Activated CD8-positive, alpha-beta memory T cell treated with anti-CD3 and anti-CD28 coated beads, Interleukin-2, amount 50 U/mL, for 48 hours (primary cell): ENCODE data around the gene HIRA.
A peak's percentile ranks its signal among the peaks of the same experiment; 100 is the strongest.

Experiments
- DNase-seq: peaks from one replicate; pipeline ENCODE4 v3.0.0-alpha.2; 2020

The HIRA gene, protein sequence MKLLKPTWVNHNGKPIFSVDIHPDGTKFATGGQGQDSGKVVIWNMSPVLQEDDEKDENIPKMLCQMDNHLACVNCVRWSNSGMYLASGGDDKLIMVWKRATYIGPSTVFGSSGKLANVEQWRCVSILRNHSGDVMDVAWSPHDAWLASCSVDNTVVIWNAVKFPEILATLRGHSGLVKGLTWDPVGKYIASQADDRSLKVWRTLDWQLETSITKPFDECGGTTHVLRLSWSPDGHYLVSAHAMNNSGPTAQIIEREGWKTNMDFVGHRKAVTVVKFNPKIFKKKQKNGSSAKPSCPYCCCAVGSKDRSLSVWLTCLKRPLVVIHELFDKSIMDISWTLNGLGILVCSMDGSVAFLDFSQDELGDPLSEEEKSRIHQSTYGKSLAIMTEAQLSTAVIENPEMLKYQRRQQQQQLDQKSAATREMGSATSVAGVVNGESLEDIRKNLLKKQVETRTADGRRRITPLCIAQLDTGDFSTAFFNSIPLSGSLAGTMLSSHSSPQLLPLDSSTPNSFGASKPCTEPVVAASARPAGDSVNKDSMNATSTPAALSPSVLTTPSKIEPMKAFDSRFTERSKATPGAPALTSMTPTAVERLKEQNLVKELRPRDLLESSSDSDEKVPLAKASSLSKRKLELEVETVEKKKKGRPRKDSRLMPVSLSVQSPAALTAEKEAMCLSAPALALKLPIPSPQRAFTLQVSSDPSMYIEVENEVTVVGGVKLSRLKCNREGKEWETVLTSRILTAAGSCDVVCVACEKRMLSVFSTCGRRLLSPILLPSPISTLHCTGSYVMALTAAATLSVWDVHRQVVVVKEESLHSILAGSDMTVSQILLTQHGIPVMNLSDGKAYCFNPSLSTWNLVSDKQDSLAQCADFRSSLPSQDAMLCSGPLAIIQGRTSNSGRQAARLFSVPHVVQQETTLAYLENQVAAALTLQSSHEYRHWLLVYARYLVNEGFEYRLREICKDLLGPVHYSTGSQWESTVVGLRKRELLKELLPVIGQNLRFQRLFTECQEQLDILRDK

DNA sequence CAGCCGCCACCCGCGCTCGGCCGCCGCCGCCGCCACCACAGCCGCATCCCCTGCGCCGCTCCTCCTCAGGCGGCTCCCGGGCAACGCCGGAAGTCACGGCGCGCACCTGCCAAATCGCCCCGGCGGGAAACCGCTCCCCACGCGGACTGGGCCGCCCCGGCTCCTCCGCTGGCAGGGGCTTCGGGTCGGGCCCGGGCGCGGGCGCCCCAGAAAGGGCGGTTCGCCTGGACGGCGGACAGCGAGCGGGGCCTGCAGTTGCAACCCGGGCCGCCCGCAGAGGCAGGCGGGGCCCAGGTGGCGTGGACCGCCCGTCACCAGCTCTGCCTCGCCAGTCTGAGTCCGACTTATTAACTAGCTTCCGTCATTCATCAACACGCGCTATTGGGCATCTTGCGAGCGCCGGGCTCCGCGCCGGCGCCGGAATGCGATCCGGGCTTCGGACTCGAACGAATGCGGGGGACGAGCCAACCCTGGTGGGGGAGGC is at the start of gene HIRA:
Gene HIRA, minus strand, starts transcription at position 85 of the 484 bp plus-strand sequence. CDS start 257 bp downstream, outside the sequence.
- DNase-seq = peak; percentile 98

DNA sequence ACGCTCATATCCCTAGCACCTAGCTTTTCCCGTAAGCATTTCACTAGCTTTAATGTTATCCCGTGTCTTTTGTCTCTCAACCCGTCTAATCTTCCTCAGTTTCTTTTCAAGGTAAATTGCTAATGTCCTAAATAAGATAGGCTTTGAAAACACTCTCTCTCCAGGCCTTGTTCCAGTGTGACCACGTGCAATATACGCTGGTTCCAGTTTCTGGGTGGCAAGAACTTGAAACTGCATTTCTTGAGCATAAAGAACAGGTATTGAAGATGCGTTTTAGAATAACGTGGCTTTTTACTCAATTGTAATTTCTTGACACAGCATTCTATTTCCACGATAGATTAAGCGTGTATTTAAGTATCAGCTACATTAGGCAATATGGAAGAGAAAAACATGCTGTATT is 49.3 kb upstream of the HIRA start:
- no peak for DNase-seq

DNA sequence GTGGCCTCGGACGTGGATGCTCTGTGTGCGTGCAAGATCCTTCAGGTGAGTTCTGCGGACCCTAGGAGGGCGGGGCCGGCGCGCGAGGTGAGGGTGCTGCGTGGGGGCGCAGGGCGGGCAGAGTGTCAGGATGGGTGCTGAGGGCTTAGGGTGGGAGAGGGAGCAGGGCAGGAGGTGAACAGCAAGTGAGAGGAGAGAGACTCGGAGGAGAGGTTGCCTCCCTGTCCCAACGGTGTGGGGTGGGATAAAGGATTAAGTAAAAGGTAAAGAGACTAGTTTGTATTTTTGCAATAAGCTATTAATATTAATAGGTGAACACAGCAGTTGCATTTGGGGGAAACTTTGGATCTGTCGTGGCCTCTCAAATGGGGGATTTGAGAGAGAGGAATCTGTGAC is 48.6 kb upstream of the HIRA start:
- no peak for DNase-seq

DNA sequence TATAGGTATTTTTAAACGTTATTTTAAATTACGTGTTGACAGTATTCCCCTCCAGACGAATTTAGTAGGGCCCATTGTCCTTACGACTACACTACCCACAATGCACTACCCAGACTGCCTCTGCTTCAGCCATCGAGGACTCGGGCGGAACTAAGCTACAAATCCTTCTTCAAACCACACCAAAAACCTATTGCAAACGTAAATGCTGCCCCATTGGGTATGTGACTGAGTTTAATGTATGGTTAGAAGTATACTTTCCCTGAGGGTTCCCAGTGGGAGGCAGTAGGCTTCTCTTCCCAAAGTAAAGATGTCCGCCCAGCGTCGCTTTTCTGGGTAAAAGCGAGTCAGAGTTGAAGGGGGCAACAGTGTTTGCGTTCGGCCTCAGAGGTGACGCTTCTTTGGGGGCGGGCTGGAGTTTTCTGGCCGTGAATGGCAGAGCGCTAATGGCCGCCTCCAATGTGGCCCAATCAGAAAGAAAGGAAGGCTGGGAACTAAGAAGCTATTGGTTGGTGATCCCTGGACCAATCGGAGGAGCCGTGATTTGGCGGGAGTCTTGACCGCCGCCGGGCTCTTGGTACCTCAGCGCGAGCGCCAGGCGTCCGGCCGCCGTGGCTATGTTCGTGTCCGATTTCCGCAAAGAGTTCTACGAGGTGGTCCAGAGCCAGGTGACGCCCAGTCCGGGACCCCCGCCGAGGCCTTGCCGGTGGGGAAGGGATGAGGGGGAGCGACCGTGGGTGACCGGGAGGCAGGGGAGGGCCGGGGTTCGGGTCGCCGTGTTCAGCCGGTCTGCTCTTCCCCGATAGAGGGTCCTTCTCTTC is 48.0 kb upstream of the HIRA start, which contains the start of gene CDC45:
Gene CDC45, plus strand, starts transcription at position 566 of the 818 bp plus-strand sequence. Its CDS starts 49 bp downstream, at position 615.
- peak; percentile 92 for DNase-seq

DNA sequence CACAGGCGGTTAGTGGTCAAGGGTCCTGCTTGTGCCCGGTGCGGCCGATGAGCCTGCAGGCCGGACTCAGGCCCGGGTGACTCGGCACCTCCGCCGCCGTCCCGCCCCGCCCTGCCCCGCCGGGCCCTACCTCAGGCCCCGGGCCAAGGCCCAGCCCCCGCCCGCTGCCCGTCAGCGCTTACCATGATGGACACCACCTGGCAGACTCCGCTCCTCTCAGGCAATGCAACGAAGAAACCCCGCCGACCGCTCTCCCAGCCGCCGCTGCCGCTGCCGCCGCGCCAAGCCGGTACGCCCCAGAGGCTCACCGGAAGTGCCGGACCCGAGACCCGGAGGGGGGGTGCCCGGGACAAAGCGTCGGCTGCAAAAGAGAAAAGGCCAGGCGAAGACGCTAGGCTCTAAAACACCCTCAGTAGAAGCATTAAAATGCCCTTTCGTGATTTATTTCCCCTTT is 47.4 kb upstream of the HIRA start, which contains the start of gene UFD1:
Gene UFD1, minus strand, starts transcription at position 293 of the 454 bp plus-strand sequence. Its CDS starts 108 bp downstream, at position 185.
- DNase-seq = peak; percentile 92

DNA sequence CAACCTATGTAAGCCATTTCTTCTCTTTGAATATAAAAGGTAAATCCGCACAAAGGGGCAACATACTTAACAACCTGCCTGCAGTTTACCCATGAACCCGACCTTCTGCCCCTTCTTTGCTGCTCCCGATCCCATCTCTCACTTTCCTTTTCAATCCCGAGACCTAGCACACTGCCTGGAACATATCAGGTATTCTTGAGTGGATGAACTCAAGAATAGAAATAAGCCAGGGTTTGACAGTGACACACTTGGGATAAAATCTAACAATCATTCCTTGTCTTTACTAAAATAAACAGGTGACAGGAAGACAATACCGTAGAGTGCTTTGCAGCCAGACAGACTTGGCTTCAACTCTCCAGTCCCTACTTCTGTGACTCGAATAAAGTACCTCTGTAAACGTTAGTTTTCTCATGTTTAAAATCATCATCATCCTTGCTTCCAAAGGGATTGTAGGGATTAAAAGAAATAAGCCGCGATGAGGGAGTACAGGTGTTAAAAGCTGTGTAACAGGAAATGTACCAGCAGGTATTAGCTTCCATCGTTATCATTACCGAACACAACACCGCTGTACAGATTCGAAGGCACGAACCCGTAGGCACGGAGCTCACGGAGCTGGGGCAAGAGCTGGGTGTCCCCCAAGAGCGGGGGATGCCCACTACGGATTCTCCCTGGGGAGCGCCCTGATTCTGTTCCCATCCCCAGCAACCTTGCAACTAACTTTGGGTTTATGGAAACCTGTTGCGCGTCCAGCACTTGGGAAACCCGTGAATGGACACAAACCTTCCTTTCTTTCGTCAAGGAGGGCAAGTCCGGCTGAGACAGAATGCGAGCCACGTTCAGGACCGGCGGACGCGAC is 46.7 kb upstream of the HIRA start:
- DNase-seq = peak; percentile 39

DNA sequence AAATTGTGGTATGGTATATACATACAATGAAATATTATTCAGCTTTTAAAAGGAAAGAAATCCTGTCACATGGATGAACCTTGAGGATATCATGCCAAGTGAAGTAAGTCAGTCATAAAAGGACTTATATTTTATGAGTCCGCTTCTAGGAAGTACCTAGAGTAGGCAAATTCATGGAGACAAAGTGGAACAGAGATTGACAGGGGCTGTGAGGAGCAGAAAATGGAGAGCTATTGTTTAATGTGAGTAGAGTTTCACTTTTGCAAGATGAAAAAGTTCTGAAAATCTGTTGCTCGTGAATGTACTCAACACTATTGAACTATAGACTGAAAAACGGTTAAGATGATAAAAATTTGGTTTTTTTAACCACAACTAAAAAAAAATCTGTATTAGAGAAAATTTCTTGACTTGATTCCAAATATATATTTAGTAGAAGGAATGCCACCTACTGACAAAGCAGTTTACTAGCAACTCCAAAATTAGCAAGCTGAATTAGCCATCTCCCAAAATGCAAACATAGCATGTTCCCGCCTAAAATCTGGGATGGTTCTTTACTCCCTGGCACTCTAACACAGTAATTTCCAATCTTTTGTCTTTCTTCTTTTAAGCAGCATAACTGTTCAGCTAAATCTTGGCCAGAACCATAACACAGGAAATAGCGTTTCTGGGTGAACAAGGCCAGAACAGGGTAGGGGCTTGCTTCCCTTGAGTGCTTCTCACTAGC is 46.0 kb upstream of the HIRA start:
- peak; percentile 6 for DNase-seq

DNA sequence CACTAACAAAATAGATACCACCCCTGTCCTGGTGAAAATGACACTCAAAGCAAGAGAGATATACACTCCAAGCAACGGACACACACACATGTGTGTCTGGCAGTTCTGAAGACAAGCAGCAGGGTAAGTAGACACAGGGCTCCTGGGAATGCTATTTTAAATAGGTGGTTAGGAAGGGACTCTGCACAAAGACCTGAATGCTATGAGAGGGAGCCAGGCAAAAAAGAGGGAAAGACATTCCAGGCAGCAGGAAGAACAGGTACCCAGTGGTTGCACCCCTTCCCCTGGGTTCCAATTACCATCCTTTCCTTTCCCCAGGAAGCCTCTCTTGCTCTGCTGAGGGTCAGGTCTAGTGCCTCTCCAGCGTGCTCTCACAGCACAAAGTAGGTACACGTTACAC is 44.5 kb upstream of the HIRA start:
- DNase-seq = peak; percentile 20

DNA sequence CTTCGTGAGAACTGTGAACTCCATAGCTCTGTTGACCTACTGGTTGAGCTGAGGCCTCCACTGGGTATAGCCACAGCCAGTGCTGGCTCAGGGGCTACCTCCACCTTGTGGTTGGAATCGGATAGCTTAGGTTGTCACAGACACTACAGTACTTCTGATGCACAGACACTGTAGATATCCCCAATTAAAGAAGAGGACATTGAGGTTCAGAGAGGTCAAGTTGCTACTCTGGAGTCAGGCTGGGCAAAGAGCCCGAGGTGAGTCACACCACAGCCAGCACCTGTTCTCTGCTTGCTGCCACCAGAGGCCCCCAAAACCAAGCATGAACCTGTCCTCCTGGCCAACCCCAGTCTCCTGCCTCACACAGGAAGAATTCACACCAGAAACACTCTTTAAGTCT is 42.0 kb upstream of the HIRA start:
- DNase-seq = no peak

DNA sequence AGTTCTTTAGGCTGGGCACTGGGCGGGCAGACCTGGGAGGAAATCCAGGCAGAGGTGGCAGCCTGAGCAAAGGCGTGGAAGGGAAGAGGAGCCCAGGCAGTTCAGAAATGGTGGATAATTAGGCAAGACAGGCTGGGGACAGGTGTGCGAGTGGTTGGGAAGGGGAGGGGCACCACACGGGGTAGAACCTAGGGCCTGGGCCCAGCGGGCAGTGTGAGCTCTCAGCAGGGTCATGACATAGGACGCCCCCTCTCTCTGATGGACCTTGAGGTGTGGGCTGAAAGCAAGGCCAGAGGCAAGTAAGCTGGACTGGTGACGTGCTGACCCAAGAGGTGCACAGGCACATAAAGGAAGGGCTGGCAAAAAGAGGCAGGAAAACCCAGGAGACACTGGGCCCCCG is 40.7 kb upstream of the HIRA start:
- DNase-seq = peak; percentile 17

DNA sequence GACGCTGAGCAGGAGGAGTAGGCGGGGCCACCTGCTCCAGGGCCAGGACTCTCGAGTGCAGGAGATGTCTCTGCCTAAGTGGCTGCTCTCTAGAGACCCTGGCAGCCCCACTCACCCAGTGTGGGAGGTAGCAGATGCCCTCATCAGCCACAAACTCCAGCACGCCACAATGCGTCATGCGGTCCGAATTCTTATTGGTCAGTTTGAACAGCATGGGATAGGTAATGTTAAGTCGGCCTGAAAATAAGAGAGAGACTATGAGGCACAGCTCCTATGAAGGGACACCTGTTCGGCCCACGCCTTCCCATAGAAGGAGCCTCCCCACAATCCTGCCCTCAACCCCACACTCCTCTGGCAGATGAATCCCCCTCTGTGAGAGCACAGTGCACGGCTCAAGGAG is 40.0 kb upstream of the HIRA start:
- DNase-seq = peak; percentile 42

DNA sequence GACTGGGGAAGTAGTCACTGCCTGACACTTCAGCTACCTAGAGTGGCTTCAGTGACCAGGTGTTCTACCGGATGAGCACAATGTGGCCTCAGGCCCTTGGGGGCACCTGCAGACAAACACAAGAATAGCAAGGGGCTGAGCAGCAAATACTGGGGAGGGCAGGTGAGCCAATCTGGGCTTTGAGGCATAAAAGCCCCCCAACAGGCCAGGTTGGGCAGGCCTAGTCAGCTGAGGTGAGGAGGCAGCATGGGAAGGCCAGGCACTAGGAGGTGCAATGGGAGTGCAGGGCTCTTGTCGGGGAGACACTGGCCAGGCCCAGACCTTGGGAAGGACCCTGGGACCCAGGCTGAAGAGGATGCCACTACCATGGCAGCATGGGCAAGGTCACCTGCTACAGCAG is 38.5 kb upstream of the HIRA start:
- no peak for DNase-seq

DNA sequence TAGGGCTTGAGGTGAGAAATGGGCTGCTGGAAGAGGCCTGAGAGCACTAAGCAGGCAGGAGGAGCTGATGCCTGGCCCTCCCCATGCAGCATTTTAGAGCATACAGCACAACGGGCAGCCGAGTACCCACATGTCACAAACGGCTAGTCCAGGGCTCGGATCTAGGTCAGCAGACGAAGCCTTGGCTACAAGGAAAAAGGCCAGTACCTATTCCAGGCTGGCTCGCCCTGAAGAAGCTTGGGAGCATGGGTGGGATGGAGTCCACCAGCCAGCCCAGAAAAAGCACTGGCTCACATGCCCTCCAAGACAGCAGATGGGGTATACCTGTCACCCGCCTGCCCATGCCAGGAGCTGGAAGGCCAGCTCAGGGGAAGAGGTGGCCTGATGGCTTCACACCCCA is 37.9 kb upstream of the HIRA start:
- peak; percentile 35 for DNase-seq

DNA sequence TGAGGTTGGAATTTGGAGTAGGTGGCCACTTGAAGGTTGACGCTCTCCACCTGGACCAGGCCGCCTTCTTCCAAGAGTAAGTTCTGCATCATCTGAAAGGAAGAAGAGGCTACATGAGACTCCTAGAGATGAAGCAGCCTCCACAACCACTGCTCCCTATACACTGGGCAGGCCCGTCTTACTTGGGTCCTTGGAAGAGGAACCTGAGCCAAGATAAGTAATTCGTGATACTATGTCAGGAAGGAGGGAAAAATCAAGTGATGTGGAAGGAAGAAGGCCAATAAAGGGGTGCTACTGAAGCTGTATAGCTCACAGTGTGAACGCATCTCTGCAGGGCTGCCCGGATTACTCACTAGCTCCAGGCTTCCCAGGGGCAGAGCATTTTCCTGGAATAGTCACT is 36.4 kb upstream of the HIRA start:
- DNase-seq = no peak

DNA sequence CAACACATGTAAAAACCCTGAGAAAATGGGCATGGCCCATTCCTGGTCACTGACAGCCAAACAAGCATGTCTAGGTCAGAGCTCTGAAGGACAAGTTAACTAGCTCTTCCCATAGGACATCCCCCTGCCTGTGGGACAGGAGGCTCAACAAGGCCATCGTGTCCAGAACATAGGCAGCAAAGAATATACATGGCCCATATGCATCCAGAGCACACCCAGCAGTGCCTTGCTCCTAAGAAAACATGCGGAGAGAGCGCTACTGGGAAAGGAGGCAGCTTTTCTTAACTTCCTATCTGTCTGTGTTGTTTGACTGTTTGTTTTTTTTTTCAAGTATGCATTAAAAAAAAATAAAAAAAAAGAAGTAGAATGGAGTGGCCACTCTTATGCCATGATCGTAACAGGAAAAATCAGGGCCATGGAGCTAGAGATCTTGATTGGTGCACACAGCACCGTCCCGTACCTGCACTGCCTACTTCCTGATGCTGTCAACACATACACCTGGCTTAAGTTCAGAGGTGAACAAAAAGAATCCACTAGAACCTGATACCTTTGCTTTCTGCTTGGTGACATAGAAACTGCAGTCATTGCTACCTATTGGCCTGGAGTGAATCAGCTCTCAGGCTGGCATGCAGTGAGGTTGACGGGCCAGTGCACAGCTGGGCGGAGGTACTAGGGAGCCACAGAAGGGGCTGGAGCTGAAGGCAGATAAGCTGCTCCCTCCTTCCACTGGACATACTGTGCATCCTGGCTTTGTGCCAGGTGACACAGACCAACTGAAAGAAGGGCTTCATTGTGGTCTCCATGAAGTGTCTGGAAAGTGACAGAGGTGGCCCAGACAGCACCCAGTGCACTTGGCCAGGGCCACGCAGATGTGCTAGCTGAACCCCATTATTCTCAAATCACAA is 35.6 kb upstream of the HIRA start:
- peak; percentile 43 for DNase-seq

DNA sequence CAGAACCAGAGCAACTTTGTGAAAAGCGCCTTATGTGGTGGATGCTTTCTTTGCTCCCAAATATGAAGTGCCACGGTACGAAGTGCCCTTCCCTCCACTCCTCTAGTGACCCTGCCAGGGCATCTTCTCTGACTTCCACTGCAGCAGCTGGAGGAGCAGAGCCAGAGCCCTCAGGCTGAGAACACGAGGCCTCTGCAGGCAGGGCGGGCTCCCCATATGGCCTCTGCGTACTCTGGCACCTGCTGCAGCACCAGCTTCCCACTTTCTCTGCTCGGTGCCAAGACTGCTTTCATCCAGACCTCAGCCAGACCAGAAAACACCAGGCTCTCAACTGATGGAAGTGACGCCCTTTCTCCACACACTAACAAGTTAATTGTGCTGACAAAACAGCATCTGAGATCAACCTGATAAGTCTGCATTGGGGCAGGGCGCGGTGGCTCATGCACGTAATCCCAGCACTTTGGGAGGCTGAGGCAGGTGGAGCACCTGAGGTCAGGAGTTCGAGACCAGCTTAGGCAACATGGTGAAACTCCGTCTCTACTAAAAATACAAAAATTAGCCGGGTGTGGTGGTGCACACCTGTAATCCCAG is 34.7 kb upstream of the HIRA start:
- peak; percentile 25 for DNase-seq

DNA sequence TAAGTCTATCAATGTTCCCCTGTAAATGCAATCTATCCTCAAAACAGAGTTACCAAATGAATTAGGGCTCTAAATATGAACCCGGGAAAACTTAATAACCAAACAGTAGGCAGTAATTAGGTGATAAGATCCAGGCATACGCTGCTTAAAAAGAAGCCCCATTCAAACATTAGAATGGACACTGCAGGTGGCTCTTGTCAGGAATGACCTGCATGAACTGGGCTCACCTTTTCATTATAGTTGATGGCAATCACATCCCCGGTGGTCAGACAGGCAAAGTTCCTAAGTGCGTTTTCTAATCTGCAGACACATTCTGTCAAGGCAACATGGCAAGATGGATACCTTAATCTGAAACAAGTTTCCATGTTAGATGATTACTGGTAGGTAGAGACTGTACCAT is 33.4 kb upstream of the HIRA start:
- DNase-seq = peak; percentile 3

DNA sequence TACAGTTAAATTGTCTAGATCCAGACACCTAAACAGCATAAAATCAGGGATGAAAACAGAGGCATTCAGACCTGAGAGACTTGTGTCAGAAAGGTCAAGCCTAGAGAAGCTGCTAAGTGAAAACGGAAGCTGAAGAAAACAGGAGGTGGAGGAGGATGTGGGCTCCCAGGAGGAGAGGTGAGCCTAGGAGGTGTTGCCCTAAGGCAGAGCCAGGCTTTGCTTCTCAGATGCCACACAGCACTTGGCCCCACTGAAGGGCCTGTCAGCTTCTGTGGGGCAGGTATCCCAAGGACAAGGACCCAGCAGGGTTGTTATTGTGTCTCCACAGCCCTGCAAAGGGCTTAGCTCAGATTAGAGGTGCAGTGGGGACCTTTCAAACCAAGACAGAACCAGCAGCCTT is 33.0 kb upstream of the HIRA start:
- DNase-seq = peak; percentile 15
